ENCODE data around the gene ART1. TPM values are rescaled to one million over a fixed set of nuclear protein-coding genes. Genes with fewer than 3 reads are reported as not detected.

ART1 gene
- total and polyA plus RNA-seq, 9 donors, result 0.15 TPM; not detected in 8

- no peak overlapping the region for H3K27ac ChIP-seq
- H3K4me1 ChIP-seq (ENCODE audit: insufficient read depth), result no peaks in the 10 kb centered on the region
- TF ChIP-seq EP300 (IDR thresholded peaks at IDR 0.05), result no peak
- TF ChIP-seq, protein P1, sequence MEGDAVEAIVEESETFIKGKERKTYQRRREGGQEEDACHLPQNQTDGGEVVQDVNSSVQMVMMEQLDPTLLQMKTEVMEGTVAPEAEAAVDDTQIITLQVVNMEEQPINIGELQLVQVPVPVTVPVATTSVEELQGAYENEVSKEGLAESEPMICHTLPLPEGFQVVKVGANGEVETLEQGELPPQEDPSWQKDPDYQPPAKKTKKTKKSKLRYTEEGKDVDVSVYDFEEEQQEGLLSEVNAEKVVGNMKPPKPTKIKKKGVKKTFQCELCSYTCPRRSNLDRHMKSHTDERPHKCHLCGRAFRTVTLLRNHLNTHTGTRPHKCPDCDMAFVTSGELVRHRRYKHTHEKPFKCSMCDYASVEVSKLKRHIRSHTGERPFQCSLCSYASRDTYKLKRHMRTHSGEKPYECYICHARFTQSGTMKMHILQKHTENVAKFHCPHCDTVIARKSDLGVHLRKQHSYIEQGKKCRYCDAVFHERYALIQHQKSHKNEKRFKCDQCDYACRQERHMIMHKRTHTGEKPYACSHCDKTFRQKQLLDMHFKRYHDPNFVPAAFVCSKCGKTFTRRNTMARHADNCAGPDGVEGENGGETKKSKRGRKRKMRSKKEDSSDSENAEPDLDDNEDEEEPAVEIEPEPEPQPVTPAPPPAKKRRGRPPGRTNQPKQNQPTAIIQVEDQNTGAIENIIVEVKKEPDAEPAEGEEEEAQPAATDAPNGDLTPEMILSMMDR (IDR thresholded peaks at IDR 0.05), result no peak
- TF ChIP-seq POLR2A (IDR thresholded peaks at IDR 0.05), result no peak
- H3K36me3 ChIP-seq, result no peaks in the 10 kb centered on the region
- no peaks in the 10 kb centered on the region for H3K9me3 ChIP-seq
- no peak overlapping the region for H3K4me3 ChIP-seq
- intact Hi-C loops (cut with DNase I), result no loop called here
- no peak for DNase-seq
- H3K27me3 ChIP-seq, result no peaks in the 10 kb centered on the region
Measured at GRCh38 chr11:3662856-3663255, 17.9 kb downstream of the ART1 start.

DNA sequence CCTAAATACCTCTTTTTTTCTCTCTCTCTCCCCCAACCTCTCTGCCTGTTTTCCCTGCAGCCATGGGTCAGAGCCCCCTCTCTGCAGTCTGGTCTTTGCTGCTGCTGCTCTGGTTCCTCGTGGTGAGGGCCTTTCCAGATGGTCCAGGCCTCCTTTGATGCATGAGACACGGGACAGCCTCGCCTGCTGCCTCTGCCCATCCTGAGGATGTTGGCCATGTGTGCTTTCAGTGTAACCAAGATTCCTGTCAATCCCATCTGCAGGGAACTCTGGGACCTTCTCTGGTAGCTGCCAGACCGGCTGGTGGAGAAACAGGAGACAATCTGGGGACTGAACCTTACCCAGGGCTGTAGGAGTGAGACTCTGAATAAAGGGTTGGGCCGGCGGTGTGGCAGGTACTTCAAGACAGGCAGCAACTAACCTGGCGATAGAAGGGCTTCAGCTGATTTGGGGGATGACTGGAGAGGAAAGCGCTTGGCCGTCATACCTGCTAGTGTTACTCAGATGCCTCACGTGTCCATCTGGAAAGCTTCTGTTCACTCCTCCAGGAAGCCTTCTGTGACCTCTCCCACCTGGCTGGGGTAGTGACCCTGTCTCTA is 19.2 kb downstream of the ART1 start:
- DNase-seq, result no peak
- Histone ChIP-seq H3K4me3 (no peak overlapping the region), H3K4me1 (ENCODE audit: insufficient read depth) (no peaks in the 10 kb centered on the region), H3K9me3 (no peaks in the 10 kb centered on the region), H3K27me3 (no peaks in the 10 kb centered on the region), H3K36me3 (no peaks in the 10 kb centered on the region), H3K27ac (no peak overlapping the region)
- intact Hi-C loops (cut with DNase I), result no loop called here
- 72 to 77% (median 74%) methylated on average over 10 of the region's 10 CpGs for WGBS, 3 donors
- TF ChIP-seq, protein P1 (IDR thresholded peaks at IDR 0.05), result no peak
- TF ChIP-seq EP300 (IDR thresholded peaks at IDR 0.05) (no peak), POLR2A (IDR thresholded peaks at IDR 0.05) (no peak)

GRCh38 chr11:3665336-3666022 is 20.6 kb downstream of the ART1 start:
- Histone ChIP-seq H3K4me3 (no peak overlapping the region), H3K4me1 (ENCODE audit: insufficient read depth) (no peaks in the 10 kb centered on the region), H3K9me3 (no peaks in the 10 kb centered on the region), H3K36me3 (no peaks in the 10 kb centered on the region), H3K27me3 (no peaks in the 10 kb centered on the region), H3K27ac (no peak overlapping the region)
- TF ChIP-seq, protein P1 (IDR thresholded peaks at IDR 0.05), result no peak
- no peak for TF ChIP-seq POLR2A (IDR thresholded peaks at IDR 0.05)
- no peak for TF ChIP-seq EP300 (IDR thresholded peaks at IDR 0.05)
- 74 to 95% (median 91%) methylated on average over 6 of the region's 6 CpGs for WGBS, 3 donors
- no peak for DNase-seq
- intact Hi-C loops (cut with DNase I), result no loop called here

- 92 to 96% (median 96%) methylated on average over 17 of the region's 17 CpGs for WGBS, 3 donors
- Histone ChIP-seq H3K36me3 (no peaks in the 10 kb centered on the region), H3K27me3 (no peaks in the 10 kb centered on the region), H3K4me1 (ENCODE audit: insufficient read depth) (no peaks in the 10 kb centered on the region), H3K27ac (no peak overlapping the region), H3K9me3 (no peaks in the 10 kb centered on the region), H3K4me3 (no peak overlapping the region)
- no peak for DNase-seq
- intact Hi-C loops (cut with DNase I), result no loop called here
- TF ChIP-seq, protein P1 (IDR thresholded peaks at IDR 0.05), result no peak
- TF ChIP-seq POLR2A (IDR thresholded peaks at IDR 0.05) (no peak), EP300 (IDR thresholded peaks at IDR 0.05) (no peak)
Measured at GRCh38 chr11:3666023-3666530, 21.1 kb downstream of the ART1 start.

All from ovary (tissue), 9 donors.